HG02970 (cell line): ENCODE data around the gene SPATA19.
A peak's percentile ranks its signal among the peaks of the same experiment; 100 is the strongest.
"Not testable (repeated sequence)": the region's sequence is repeated elsewhere in the genome, so short reads cannot be mapped to it uniquely, and the experiment has no call there.

Experiments
- ATAC-seq: cut with Tn5 transposase; IDR thresholded peaks from one replicate; pipeline ENCODE4 v1.9.1; 2021; ENCODE audit warnings: mild to moderate bottlenecking, moderate library complexity, moderate number of reproducible peaks; ENCODE audit not compliant: unreplicated experiment, low FRiP score

The SPATA19 gene, protein sequence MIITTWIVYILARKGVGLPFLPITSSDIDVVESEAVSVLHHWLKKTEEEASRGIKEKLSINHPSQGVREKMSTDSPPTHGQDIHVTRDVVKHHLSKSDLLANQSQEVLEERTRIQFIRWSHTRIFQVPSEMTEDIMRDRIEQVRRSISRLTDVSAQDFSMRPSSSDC

DNA sequence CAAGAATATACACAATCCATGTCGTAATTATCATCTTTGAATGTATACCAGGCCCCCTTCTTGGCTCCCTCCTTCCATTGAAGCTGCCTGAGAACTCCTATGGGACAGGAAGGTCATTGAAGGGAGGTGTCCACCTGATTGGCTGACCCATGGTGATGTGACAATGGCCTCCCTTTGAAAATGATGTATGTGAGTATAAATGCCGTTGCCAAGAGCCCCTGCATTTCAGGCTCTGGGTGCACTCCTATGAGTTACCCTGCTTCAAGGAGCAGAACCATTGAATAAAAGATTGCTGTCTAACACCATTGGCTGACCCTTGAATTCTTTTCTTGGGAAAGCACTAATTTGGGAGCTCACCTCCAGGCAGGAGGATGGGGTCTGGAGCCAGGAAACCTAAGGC is at the start of gene SPATA19:
SPATA19 (minus strand) TSS at position 101 of the 400 bp plus-strand sequence; CDS start at position 34, 67 bp downstream.
- no peak for ATAC-seq

DNA sequence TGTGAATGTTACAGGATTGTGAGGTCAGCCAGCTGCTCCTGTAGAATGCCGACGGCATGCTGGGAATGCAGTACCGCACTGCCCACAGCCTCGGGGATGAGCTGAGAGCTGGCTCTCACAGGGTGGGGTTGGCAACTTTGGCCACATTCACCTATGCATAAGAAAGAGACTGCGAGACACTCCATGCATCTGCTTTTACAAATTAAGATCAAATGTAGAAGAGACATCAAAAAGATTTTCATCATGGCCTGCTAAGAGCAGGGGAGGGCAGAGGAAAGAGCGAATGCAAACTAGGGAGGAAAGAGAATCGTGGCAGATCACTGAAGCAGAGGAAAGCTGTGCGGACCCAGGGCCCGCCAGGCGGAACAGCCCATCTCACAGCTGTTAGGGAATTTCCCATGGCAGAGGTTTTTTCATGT is 49.8 kb upstream of the SPATA19 start:
- peak; percentile 44 for ATAC-seq

DNA sequence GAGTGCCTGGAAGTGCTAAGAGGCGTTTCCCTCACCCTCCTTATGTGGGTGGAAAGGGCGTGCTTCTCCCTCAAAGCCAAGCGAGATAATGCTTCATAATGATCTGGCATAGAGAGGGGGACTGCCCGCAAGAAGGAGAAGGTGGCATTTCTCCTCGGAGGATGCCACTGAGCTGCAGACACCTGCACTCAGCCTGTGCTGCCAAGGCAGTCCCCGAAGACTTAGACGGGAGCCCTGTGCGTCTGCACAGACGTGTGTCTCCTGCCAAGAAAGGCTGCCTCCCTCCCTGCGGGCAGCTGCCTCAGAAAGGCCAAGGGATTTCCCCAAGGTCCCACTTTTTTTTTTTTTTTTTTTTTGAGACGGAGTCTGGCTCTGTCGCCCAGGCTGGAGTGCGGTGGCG is 48.1 kb upstream of the SPATA19 start:
- ATAC-seq: no peak

DNA sequence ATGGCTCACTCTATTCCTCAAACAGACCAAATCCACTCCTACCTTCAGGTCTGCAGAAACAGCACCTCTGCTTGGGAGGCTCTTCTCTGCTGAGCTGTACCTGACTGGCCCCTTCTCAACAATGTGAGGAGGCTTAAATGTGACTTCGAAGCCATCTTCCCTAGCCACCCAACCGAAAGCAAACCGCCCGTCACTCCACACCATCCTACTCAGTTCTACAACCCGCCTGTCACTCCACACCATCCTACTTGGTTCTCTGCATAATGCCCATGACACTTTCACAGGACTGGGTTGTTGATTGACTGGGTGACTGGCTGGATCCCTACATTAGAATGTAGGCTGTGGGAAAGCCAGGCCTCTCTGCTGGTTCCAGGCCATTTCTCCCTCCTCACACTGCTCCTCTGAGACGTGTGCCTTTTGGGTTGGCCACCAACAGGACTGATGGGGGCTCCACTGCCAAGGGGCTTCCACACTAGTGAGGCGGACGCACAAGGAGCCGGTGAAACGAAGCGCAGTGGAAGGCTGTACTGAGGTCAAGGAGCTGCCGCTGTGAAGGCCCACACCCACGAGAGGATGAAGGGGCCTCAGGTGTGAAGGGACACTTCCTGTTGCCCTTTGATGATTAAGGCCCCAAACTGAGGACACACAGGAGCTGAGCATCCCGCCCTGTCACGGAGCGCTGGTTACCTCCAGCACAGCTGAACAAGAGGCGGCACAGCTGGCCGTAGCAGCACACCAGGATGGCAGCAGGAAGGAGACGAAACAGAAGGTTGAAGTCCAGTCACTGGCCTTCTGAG is 47.5 kb upstream of the SPATA19 start:
- ATAC-seq: no peak

DNA sequence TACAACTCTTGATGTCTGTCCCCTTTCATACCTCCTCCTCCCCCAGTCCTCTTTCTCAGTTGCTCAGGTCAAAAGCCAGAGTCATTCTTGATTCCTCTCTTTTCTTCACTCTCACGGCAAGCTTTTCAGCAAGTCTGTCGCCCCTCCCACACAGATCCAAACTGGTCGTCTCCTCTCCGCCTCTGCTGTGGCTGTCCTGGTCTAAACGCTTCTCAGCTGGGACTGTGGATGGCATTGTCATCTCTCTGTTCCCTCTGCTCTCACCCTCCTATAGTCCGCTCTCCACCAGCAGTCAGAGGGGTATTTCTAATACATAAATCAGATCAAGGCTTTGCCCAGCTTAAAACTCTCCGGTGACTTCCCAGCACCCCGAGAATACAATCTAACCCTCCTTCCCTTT is 46.8 kb upstream of the SPATA19 start:
- ATAC-seq: no peak

DNA sequence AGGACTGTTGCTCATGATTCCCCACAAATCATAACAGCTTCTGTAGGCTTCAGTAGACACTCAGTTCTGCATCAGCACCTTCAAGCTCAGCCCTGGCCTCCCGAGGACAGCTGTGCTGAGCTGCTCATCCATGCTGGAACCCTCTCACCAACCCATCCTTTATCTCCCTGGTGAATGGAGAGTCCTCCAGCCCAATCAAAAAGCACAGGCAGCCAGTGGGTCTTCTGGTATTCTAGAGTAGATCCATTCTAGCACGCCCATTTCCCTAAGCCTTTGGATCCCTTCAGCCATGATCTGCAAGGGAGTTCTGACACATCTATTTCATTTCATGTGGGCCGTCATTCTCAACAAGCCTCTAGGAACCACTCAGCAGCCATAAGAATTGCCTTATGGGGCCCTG is 44.6 kb upstream of the SPATA19 start:
- ATAC-seq: no peak

DNA sequence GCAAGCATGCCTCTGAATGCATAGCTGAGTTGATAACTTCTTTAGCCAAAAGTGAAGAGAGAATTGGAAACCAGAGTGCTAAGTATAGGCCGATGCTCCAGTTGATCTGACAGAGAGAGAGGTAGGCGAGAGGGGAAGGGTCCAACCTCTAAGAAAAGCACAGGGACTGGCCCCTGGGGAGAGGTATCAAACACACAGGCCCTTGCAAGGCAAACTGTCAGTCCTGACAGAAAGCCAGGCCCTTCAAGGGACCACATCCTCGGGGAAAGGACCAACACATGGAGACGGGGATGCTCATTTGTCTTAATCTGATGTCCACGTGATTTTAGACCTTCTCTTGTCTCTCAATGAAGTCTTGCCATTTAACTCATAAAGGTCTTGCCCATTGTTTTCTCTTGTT is 43.9 kb upstream of the SPATA19 start:
- ATAC-seq: no peak

DNA sequence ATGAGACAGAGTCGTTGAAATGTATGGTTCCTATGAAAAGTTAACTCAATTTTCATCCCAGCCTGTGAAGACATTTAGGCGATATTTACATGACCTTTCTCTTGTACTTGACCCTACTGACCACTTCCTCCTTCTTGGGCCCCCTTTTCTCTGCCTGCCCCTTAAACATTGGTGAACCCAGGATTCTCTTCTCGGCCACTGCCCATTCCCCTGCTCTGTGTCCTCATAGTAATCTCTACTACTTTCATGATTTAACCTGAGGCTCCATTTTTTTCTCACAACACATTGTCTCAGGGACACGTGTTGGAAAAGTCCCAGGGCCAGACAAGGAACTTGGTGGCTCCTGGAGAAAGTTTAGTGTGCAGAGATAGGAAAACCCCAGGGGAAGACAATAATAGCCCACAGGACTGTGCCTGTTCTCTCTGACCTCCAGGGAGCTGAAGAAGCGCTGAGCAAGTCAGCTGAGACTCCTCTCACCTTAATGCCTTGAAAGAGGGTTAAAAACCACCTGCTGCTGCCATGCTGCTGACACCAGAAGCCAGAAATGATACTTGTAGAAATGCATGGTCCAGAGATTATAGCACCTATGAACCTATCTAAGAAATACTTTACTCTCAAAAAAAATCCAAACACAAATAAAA is 42.5 kb upstream of the SPATA19 start:
- no peak for ATAC-seq

DNA sequence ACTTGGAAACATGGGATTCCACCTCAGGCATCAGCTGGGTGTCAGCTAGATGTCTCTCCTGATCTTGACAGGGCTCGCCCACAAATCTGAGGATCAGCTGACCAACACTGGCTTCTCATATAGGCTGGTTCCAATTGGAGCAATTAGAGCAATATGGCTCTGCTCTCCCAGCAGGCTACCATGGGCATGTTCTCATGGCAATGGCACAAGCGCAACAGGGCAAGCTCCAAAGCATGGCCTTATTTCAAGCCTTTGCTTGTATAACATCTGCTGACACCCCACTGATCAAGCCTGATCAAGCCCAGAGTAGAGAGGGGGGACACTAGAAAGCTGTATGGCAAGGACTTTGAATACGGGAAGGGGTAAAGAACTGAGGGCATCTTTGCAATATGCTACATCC is 40.7 kb upstream of the SPATA19 start:
- ATAC-seq: no peak

DNA sequence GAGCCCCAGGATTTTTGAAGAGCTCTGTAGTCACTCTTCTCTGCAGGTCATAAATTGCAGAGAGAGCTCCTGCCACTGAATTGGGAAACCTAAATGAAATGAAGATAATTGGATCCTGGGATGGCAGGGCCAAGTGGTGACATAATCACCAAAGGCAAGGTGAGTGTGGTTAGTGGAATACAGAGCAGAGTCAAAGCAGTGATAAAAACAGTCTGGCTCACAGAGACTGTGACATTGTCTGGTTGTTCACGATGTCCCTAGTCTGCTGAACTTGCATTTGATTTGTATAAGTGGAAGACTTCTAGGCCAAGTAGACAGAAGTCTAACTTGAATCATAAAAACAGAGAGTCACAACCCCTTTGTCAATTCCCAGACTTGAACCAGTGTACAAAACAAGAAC is 26.8 kb upstream of the SPATA19 start:
- no peak for ATAC-seq

DNA sequence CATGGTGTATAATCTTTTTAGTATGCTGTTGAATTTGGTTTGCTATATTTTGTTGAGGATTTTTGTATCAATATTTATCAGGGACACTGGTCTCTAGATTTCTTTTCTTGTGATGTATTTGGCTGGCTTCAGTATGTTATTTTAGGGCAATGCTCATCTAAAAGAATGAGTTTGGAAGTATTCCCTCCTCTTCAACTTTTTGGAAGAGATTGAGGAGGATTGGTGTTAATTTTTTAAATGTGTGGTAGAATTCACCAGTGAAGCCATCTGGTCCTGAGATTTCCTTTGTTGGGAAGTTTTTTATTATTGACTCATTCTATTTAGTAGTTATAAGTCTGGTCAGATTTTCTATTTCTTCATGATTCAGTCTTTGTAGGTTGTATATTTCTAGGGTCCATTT is 22.1 kb upstream of the SPATA19 start:
- ATAC-seq: no peak

DNA sequence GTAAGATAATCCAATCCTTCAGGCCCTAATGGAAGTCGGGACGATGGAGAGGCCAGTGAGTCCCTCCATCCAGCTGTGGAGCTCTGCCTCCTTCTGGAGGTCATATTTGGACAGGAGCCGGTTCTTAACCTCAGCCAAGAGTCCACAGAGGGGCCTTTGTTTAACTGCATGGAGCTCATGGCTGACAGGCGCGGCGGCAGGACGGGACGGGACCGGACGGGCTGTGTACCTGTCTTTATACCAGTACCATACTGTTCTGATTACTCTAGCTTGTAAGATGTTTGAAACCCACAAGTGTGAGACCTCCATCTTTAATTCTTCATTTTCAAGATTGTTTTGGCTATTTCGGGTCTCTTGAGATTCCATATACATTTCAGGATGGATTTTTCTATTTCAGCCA is 20.2 kb upstream of the SPATA19 start:
- no peak for ATAC-seq

DNA sequence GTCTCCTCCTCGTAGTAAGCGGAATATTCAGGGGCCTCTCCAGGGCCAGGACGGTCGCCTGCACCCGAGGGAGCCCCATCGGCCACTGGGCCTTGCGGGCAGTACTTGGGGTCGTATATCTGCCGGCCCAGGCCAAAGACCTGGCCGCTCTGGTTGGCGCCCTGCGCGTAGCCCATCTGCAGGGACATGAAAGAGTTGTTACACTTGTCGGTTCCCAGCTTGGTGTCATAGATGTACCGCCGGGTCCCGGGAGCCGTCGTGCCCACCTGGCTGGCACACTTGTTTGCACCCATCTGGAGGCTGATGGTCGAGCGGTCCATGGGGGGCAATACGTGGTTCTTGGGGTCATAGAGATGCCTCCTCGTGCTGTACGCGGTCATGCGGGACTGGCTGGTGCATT is 19.4 kb upstream of the SPATA19 start:
- ATAC-seq: no peak

DNA sequence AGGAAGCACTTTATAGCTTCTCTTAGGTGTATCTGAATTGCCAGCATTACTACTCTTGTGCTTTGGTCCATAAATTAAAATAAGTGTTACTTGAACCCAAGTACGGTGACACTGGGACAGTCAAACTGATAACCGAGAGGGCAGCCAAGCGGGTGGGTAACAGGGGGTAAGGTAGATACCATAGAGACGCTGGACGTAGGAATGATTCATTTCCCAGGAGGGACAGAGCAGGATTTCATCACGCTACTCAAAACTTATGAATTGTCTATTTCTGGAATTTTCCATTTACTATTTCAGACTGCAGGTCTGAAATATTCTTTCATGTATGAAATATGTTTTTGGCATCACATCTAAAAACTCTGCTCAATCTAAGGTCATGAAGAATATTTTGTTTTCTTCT is 14.8 kb upstream of the SPATA19 start:
- no peak for ATAC-seq

DNA sequence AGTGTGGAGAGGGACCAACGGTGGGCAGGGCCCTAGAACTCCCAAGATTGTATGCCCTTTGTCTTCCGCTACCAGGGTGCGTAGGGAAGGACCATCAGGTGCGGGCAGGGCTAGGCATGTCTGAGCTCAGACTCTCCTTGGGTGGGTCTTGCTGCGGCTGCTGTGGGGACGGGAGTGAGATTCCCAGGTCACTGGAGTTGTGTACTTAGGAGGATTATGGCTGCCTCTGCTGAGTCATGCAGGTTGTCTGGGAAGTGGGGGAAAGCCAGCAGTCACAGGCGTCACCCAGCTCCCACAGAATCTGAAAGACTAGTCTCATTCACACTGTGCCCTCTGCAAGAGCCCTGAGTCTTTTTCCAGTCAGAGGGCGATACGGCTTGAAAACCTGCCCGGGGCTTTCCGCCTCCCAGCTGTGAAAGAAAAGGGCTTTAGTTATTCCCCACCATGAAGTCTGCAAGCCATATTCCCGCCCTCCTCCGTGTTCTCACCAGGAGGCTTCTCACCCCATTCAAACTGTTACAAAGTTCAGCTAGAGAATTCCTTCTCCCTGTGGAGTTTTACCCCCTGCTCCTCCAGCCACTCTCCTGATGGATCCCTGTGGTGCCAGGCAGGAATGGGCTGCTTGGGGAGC is 9.1 kb upstream of the SPATA19 start:
- not testable (repeated sequence) for ATAC-seq

DNA sequence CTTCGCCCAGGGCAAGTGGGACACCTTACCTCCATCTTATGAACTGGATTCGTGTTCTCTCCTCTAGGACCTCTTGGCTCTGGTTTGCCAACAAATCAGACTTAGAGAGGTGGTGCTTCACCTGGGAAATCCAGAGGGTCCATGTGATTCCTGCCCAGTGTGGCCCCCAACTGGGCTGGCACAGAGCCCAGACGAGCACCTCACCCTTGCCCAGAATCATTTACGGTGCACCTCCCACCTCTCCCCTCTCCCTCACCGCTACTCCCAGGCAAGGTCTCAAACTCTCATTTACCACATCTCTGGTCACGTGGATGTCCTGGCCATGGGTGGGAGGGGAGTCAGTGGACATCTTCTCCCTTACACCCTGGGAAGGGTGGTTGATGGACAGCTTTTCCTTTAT is 1.1 kb downstream of the SPATA19 start:
- ATAC-seq: no peak

DNA sequence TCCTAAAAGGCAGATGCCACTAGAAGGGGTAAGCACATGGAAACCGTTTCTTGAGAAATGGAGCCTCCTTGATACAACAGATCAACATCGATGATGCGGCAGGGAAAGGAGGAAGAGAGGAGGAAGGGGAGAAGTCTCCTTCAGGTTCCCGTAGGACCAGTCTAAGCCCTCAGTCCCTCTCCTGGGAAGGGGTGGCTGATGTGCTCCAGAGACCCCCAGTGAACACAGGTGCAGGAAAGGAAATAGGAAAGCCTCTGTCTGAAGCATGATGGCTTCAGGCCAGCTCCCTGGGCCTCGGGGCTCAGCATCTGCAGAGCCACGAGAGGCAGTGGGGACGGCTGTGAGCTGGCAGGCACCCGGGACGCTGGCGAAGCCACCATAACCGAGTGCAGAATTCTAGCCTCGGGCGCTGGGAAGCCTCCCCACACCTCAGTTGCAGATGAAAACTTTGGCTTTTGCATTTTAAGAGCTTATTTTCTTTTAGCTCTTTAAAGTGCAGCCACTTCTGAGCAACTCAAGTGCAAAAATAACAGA is 1.8 kb downstream of the SPATA19 start:
- no peak for ATAC-seq

DNA sequence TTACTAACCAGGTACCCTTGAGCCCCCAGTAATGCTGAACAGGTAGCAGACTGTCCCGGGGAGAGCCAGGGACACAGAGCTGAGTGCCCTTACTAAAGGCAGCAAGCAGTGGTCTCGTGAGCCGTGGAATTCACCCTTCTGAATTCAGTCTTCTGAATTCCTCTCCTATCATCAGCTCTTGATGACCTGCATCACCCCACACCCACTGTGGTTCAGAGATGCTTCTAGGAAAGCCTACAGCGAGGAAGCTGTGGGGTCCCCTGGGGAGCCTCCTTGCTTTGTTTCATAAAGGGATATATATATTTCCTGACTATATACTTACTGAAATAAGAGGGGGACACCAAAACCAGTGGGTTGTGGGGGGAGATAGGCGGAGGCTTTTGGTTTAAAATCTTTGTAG is 2.6 kb downstream of the SPATA19 start:
- no peak for ATAC-seq

DNA sequence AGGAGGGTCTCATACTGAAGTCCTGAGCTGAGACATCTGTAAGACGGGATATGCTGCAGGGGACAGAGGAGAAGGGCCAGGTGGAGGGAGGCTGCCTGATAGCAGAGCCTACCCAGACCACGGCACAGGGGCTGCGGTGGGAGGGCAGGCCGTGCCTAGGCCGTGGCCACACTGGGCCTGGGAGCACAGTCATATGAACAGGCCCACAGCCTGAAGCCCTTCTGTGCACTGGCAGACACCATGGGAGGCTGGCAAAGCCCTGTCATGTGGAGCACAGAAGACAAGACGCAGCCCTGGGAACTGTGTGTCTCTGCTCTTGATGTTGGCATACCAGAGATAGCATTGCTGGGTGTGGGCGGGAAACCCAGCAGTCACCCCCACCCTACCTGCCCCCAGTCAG is 3.3 kb downstream of the SPATA19 start:
- ATAC-seq: no peak

DNA sequence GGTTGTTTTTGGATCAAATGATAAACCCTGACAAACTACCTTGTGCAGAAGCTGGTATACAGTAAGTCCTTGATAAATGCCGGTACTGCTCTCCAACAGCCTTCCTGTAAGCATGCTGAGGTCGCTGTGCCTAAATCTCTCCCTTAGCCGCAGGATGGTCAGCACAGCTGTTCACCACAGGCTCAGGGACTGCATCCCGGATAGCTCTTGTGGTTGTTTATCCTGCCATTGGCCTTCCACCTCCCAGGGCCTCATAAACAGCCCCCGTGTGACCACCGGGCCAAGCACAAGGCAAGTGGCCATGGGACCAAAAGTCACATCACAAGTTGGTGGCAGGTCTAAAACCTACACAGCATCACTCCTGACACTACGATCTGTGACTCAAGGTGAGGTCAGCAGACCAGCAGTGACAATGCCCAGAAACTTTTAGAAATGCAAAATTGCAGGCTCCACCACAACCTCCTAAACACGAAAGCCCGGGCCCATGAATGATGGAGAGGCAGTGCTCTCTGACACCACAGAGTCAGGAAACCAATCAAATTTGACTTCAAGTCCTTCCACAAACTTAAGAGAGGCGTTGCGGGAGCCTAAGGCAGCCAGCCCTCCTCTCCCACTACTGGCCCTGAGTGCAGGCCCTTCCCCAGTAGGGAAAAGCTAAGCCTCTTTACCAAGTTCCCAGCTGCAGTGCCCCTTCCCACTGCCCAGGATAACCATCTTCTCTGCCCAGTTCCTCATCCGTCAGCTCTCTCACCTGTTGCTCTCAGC is 3.9 kb downstream of the SPATA19 start:
- no peak for ATAC-seq
